IMR-90 (cell line): ENCODE results near the gene AZIN2. TPM values are rescaled to one million over a fixed set of nuclear protein-coding genes. Genes with fewer than 3 reads are reported as not detected.

Experiments
- ATAC-seq: fragments of 200-7000 bp; cut with Tn5 transposase; 2 replicates; pipeline ENCODE4 v1.9.1; 2020; ENCODE audit warnings: low read depth, mild to moderate bottlenecking, moderate library complexity
- BruUV-seq: library from RNA; stranded (reverse); fragments of 400-500 nt; replicated peaks from 2 replicates; lab custom pipeline; 2021; lab: Mats Ljungman, UMichigan
- CTCF ChIA-PET: fragments of 300-600 bp; formaldehyde crosslinking; extraction: SDS; loops from one replicate; lab custom pipeline; 2021; ENCODE audit warnings: antibody characterized with exemption; lab: Yijun Ruan, JAX
- POLR2A ChIA-PET: fragments of 300-600 bp; sonication (Branson Sonifier 250); formaldehyde crosslinking; loops from one replicate; lab custom pipeline; 2022; ENCODE audit warnings: antibody characterized with exemption; ENCODE audit not compliant: unreplicated experiment; lab: Charles Lee
- DNase-seq: peaks from one replicate; pipeline ENCODE4 v3.0.0; 2013
- H2AFZ ChIP-seq: replicated peaks from 2 replicates; pipeline ENCODE3; 2013; ENCODE audit warnings: low read length, mild to moderate bottlenecking; ENCODE audit not compliant: poor library complexity
- H2AK5ac ChIP-seq: 2 replicates; pipeline ENCODE4 v1.6.1; 2013; ENCODE audit warnings: low read depth, low read length, inconsistent platforms
- H2AK9ac ChIP-seq: replicated peaks from 2 replicates; pipeline ENCODE3; 2013; ENCODE audit warnings: mild to moderate bottlenecking, low read depth, low read length, moderate library complexity; ENCODE audit not compliant: poor library complexity
- H2BK120ac ChIP-seq: 2 replicates; pipeline ENCODE4 v1.6.1; 2013; ENCODE audit warnings: low read depth, low read length, inconsistent platforms
- H2BK15ac ChIP-seq: 3 replicates; pipeline ENCODE4 v1.6.1; 2013; ENCODE audit warnings: low read depth, low read length, inconsistent platforms
- H2BK20ac ChIP-seq: 2 replicates; pipeline ENCODE4 v1.6.1; 2013; ENCODE audit warnings: low read depth, mild to moderate bottlenecking, inconsistent platforms, low read length, moderate library complexity
- H2BK5ac ChIP-seq: 2 replicates; pipeline ENCODE4 v1.6.1; 2013; ENCODE audit warnings: mild to moderate bottlenecking, low read depth, low read length, inconsistent platforms; ENCODE audit not compliant: poor library complexity, severe bottlenecking
- H3K14ac ChIP-seq: replicated peaks from 2 replicates; pipeline ENCODE4 v1.6.1; 2013; ENCODE audit warnings: low read depth, low read length, inconsistent platforms
- H3K18ac ChIP-seq: 2 replicates; pipeline ENCODE4 v1.6.1; 2013; ENCODE audit warnings: low read depth, low read length, control low read depth
- H3K23ac ChIP-seq: 2 replicates; pipeline ENCODE4 v1.6.1; 2013; ENCODE audit warnings: low read depth, low read length, inconsistent platforms
- H3K27ac ChIP-seq: 2 replicates; pipeline ENCODE4 v1.5.1; 2013; ENCODE audit warnings: mild to moderate bottlenecking, control low read depth, low read length; ENCODE audit not compliant: insufficient read depth
- H3K27me3 ChIP-seq: 2 replicates; pipeline ENCODE4 v1.6.1; 2013; ENCODE audit warnings: low read length; ENCODE audit not compliant: control insufficient read depth, insufficient read depth
- H3K36me3 ChIP-seq: 2 replicates; pipeline ENCODE4 v1.6.1; 2013; ENCODE audit warnings: low read length, mixed read lengths; ENCODE audit not compliant: control insufficient read depth, insufficient read depth
- H3K4ac ChIP-seq: 2 replicates; pipeline ENCODE4 v1.6.1; 2013; ENCODE audit warnings: low read depth, low read length, inconsistent platforms
- H3K4me1 ChIP-seq: 2 replicates; pipeline ENCODE4 v1.6.1; 2013; ENCODE audit warnings: low read length, mixed read lengths; ENCODE audit not compliant: control insufficient read depth, insufficient read depth
- H3K4me2 ChIP-seq: 2 replicates; pipeline ENCODE4 v1.6.1; 2013; ENCODE audit warnings: low read depth, mild to moderate bottlenecking, control low read depth, low read length, moderate library complexity
- H3K4me3 ChIP-seq: 2 replicates; pipeline ENCODE4 v1.5.1; 2013; ENCODE audit warnings: low read depth, mild to moderate bottlenecking, control low read depth, low read length, moderate library complexity; ENCODE audit not compliant: insufficient read depth
- H3K56ac ChIP-seq: 2 replicates; pipeline ENCODE4 v1.6.1; 2013; ENCODE audit warnings: low read length, inconsistent platforms; ENCODE audit not compliant: insufficient read depth; ENCODE audit errors: extremely low read depth
- H3K79me1 ChIP-seq, 2 experiments: 2 replicates each; pipeline ENCODE4 v1.6.1; 2013; ENCODE audit warnings: low read length in 2 of 2, inconsistent platforms in 1 of 2, low read depth in 1 of 2
- H3K9ac ChIP-seq: 2 replicates; pipeline ENCODE4 v1.6.1; 2013; ENCODE audit warnings: low read depth, low read length, control low read depth
- H3K9me1 ChIP-seq: 2 replicates; pipeline ENCODE4 v1.6.1; 2013; ENCODE audit warnings: low read length, inconsistent platforms; ENCODE audit not compliant: insufficient read depth
- H3K9me3 ChIP-seq: 2 replicates; pipeline ENCODE4 v1.6.1; 2013; ENCODE audit warnings: low read length; ENCODE audit not compliant: control insufficient read depth, insufficient read depth
- H4K20me1 ChIP-seq: 2 replicates; pipeline ENCODE4 v1.6.1; 2013; ENCODE audit warnings: low read length, inconsistent platforms; ENCODE audit not compliant: insufficient read depth
- H4K5ac ChIP-seq: 2 replicates; pipeline ENCODE4 v1.6.1; 2013; ENCODE audit warnings: mild to moderate bottlenecking, low read depth, low read length, control low read depth
- H4K8ac ChIP-seq, 2 experiments: 2 replicates each; pipeline ENCODE4 v1.6.1; 2013; ENCODE audit warnings: low read depth in 2 of 2, low read length in 2 of 2, control low read depth in 1 of 2, inconsistent platforms in 1 of 2
- H4K91ac ChIP-seq: 2 replicates; pipeline ENCODE4 v1.6.1; 2013; ENCODE audit warnings: low read depth, low read length, inconsistent platforms; ENCODE audit not compliant: insufficient read depth
- BHLHE40 ChIP-seq: fragments of 150-350 bp; IDR thresholded peaks from 2 replicates; pipeline ENCODE4 v1.6.1; 2016; ENCODE audit warnings: mild to moderate bottlenecking, low read depth, low read length
- CEBPB ChIP-seq: IDR thresholded peaks from 2 replicates; pipeline ENCODE4 v1.6.1; 2012; ENCODE audit warnings: low read depth, low read length, improper control_type of control experiment
- CTCF ChIP-seq: conservative IDR thresholded peaks from 2 replicates; pipeline ENCODE4 v1.5.1; 2012; ENCODE audit warnings: mild to moderate bottlenecking, low read depth, low read length, improper control_type of control experiment
- ELK1 ChIP-seq: fragments of 150-350 bp; IDR thresholded peaks from 2 replicates; pipeline ENCODE4 v1.6.1; 2016; ENCODE audit warnings: low read depth, mild to moderate bottlenecking, low read length, moderate library complexity, borderline replicate concordance
- FOS ChIP-seq: fragments of 150-350 bp; IDR thresholded peaks from 2 replicates; pipeline ENCODE4 v1.6.1; 2016; ENCODE audit warnings: low read depth, low read length
- MAFK ChIP-seq: IDR thresholded peaks from 2 replicates; pipeline ENCODE4 v1.6.1; 2012; ENCODE audit warnings: low read depth, low read length, improper control_type of control experiment
- MAZ ChIP-seq: IDR thresholded peaks from 2 replicates; pipeline ENCODE4 v1.6.1; 2012; ENCODE audit warnings: low read depth, mild to moderate bottlenecking, low read length, improper control_type of control experiment, moderate library complexity, borderline replicate concordance
- MXI1 ChIP-seq: IDR thresholded peaks from 2 replicates; pipeline ENCODE4 v1.6.1; 2012; ENCODE audit warnings: low read depth, mild to moderate bottlenecking, low read length, moderate library complexity, borderline replicate concordance
- NFE2L2 ChIP-seq: fragments of 150-350 bp; IDR thresholded peaks from 2 replicates; pipeline ENCODE4 v1.6.1; 2016; ENCODE audit warnings: low read depth, mild to moderate bottlenecking, low read length
- RCOR1 ChIP-seq: IDR thresholded peaks from 2 replicates; pipeline ENCODE4 v1.6.1; 2012; ENCODE audit warnings: mild to moderate bottlenecking, low read length, improper control_type of control experiment; ENCODE audit not compliant: insufficient replicate concordance
- RFX5 ChIP-seq: IDR thresholded peaks from 2 replicates; pipeline ENCODE4 v1.8.0; 2012; ENCODE audit warnings: low read depth, mild to moderate bottlenecking, low read length, moderate library complexity
- WGBS, 2 experiments: methylation state at CpG; one replicate each; pipeline versions ENCODE4 v1.1.5 to v1.1.7; 2013; ENCODE audit warnings: missing lambda C conversion rate in 2 of 2; ENCODE audit not compliant: insufficient read length in 1 of 2; ENCODE audit errors: extremely low coverage in 2 of 2; 5-methylcytosine and 5-hydroxymethylcytosine counted together
- dilution Hi-C: fragments of 300-500 bp; cut with HindIII; formaldehyde crosslinking; loops from one replicate; pipeline ENCODE4 v1.14.3; 2018; ENCODE audit warnings: low sequenced_read_pairs; ENCODE audit not compliant: unreplicated experiment
- in situ Hi-C: fragments of 300-500 bp; cut with MboI; formaldehyde crosslinking; loops from 3 replicates; pipeline ENCODE4 v1.14.3; 2019; ENCODE audit warnings: low sequenced_read_pairs, inconsistent platforms, mixed read lengths
- intact Hi-C: fragments of 100-400 bp; cut with micrococcal nuclease; formaldehyde crosslinking; loops from 2 replicates; pipeline ENCODE4 v1.10.0; 2022
- polyA plus RNA-seq, 3 experiments: library from polyadenylated mRNA; depleted of rRNA; stranded (reverse); fragments of >200 nt; gene quantifications; 2 replicates each; pipeline ENCODE4 v1.2.3, GENCODE V29; 2012; ENCODE audit warnings: low replicate concordance in 1 of 3
- total RNA-seq: library from RNA; depleted of rRNA; stranded (reverse); fragments of >200 nt; gene quantifications from 2 replicates; pipeline ENCODE4 v1.2.3, GENCODE V29; 2012

Gene AZIN2
- total and polyA plus RNA-seq, 2 of the 4 experiments (the other 2 are of a cell fraction), result 4.7 to 8.9 TPM

- TF ChIP-seq CTCF (no peak), RCOR1 (no peak), FOS (no peak), RFX5 (no peak), NFE2L2 (no peak)
Measured at GRCh38 chr1:33039840-33040239, 41.1 kb upstream of the AZIN2 start (continued).

GRCh38 chr1:33041026-33041425, 39.9 kb upstream of the AZIN2 start:
- Histone ChIP-seq H3K79me1 (peaks cover 3 to 4% of the 10 kb centered on the region in 2 experiments; a peak in 3 of 4 replicates), H3K36me3 (no peaks in the 10 kb centered on the region), H3K9me3 (no peaks in the 10 kb centered on the region), H4K8ac (no peak overlapping the region), H3K14ac (no peak overlapping the region), H3K27ac (no peak overlapping the region), H2AK5ac (no peak overlapping the region), H2AK9ac (no peak overlapping the region), H3K9ac (no peak overlapping the region), H3K4me2 (no peak overlapping the region), H3K27me3 (no peaks in the 10 kb centered on the region), H4K5ac (no peak overlapping the region), H3K4ac (no peak overlapping the region), H2BK20ac (no peak overlapping the region), H3K18ac (no peak overlapping the region), H3K23ac (no peak overlapping the region), H2BK15ac (no peak overlapping the region), H3K4me3 (no peak overlapping the region), H3K4me1 (no peaks in the 10 kb centered on the region), H3K56ac (no peak overlapping the region), H2BK5ac (no peak overlapping the region), H2AFZ (no peak overlapping the region), H2BK120ac (no peak overlapping the region), H4K91ac (no peak overlapping the region), H3K9me1 (peaks cover 2% of the 10 kb centered on the region; the same call in 1 of the 2 replicates), H4K20me1 (no peaks in the 10 kb centered on the region; the same call in 1 of the 2 replicates)
- DNase-seq (no peak), ATAC-seq (no peak)
- ChIA-PET POLR2A (no interaction called here), CTCF (no interaction called here)
- intact Hi-C loops (no loop called here), in situ Hi-C loops (no loop called here), dilution Hi-C loops (no loop called here)
- no TSS peak for BruUV-seq
- WGBS, 2 experiments, result no CpG with 5 or more reads among the region's 1 CpG
- no peak for TF ChIP-seq CEBPB
- no peak for TF ChIP-seq RFX5
- no peak for TF ChIP-seq ELK1
- TF ChIP-seq BHLHE40, result no peak
- no peak for TF ChIP-seq MAZ
- TF ChIP-seq RCOR1, result no peak
- no peak for TF ChIP-seq FOS
- no peak for TF ChIP-seq CTCF
- no peak for TF ChIP-seq MXI1
- no peak for TF ChIP-seq MAFK
